HepG2 (cell line): ENCODE results near the gene SIX5.

Source experiments
- TAF1 ChIP-seq: sonication (generic); formaldehyde crosslinking; IDR thresholded peaks from 2 replicates; pipeline ENCODE4 v1.4.0; 2020; ENCODE audit warnings: missing genetic modification reagents
- ZBTB42 ChIP-seq: sonication (generic); formaldehyde crosslinking; IDR thresholded peaks from 2 replicates; pipeline ENCODE4 v1.5.0; 2020; ENCODE audit warnings: mild to moderate bottlenecking, missing genetic modification reagents
- ZNF816 ChIP-seq: sonication (generic); formaldehyde crosslinking; IDR thresholded peaks from 2 replicates; pipeline ENCODE4 v1.8.0; 2022; ENCODE audit warnings: missing genetic modification reagents, mild to moderate bottlenecking, borderline replicate concordance
- TF ChIP-seq, protein P1 (sequence below): sonication (generic); formaldehyde crosslinking; IDR thresholded peaks from 2 replicates; pipeline ENCODE4 v1.5.0; 2020; ENCODE audit warnings: mild to moderate bottlenecking, missing genetic modification reagents, moderate library complexity

DNA sequence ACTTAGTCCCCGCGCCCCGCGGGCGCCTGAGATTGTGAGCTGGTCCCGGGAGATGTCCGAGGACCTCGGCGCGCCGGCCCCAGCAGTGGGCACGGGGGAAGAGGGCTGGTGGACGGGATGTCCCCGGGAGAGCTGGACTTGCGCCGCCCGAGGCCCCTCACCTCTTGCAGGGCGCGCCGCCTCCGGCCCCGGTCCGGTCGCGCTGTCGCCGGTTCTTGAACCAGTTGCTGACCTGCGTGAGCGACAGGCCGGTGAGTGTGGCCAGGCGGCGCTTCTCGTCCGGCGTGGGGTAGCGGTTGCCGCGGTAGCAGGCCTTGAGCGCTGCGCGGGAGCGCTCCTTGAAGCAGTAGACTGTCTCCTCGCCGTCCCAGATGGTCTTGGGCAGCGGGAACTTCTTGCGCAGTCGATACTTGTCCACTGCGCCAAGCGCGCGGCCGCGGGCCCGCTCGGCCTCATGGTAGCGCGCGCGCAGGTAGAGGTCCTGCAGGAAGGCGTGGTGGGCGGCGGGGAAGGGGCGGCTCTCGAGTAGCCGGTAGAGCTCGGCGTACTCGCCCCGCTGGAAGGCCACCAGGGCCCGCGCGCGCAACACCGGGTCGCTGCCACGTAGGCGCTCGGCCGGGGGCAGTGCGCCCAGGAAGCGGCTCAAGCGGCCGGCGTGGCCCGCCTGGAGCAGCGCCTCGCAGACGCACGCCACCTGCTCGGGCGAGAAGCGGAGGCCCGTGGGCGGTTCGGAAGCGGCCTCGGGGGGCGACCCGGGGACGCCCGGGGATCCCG is 984 bp downstream of the SIX5 start:
- TF ChIP-seq ZNF816 (CRISPR knock-in tag) (0 out of 2 replicates have a peak, but pooled peaks have one; percentile 45), TAF1 (CRISPR knock-in tag) (peak; percentile 67), ZBTB42 (0 out of 2 replicates have a peak, but pooled peaks have one; percentile 55)
- TF ChIP-seq, protein P1, sequence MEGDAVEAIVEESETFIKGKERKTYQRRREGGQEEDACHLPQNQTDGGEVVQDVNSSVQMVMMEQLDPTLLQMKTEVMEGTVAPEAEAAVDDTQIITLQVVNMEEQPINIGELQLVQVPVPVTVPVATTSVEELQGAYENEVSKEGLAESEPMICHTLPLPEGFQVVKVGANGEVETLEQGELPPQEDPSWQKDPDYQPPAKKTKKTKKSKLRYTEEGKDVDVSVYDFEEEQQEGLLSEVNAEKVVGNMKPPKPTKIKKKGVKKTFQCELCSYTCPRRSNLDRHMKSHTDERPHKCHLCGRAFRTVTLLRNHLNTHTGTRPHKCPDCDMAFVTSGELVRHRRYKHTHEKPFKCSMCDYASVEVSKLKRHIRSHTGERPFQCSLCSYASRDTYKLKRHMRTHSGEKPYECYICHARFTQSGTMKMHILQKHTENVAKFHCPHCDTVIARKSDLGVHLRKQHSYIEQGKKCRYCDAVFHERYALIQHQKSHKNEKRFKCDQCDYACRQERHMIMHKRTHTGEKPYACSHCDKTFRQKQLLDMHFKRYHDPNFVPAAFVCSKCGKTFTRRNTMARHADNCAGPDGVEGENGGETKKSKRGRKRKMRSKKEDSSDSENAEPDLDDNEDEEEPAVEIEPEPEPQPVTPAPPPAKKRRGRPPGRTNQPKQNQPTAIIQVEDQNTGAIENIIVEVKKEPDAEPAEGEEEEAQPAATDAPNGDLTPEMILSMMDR (CRISPR knock-in tag) = 0 out of 2 replicates have a peak, but pooled peaks have one; percentile 14
